Cardiac muscle cell (in vitro differentiated cells and primary cell): ENCODE results near the gene RPS6KA4. TPM values are rescaled to one million over a fixed set of nuclear protein-coding genes. Genes with fewer than 3 reads are reported as not detected.

Experiments used
- DNase-seq, 2 donors: peaks; one replicate each; pipeline versions ENCODE4 v3.0.0 to v3.0.0-alpha.2; 2010 to 2017; ENCODE audit warnings: low read depth in 1 of 2, low spot score in 1 of 2
- H3K27ac ChIP-seq: fragments of 200-600 bp; sonication (generic); 2 replicates; pipeline ENCODE4 v1.5.1; 2016
- H3K27me3 ChIP-seq: fragments of 200-600 bp; sonication (generic); 2 replicates; pipeline ENCODE4 v1.6.0; 2016; ENCODE audit warnings: control low read depth
- H3K36me3 ChIP-seq: fragments of 200-600 bp; sonication (generic); 2 replicates; pipeline ENCODE4 v1.5.1; 2016; ENCODE audit warnings: control low read depth
- H3K4me1 ChIP-seq: fragments of 200-600 bp; sonication (generic); 2 replicates; pipeline ENCODE4 v1.8.1; 2017; ENCODE audit warnings: low read depth, mild to moderate bottlenecking, mixed run types
- H3K4me3 ChIP-seq: fragments of 200-600 bp; sonication (generic); 2 replicates; pipeline ENCODE4 v1.5.1; 2016; ENCODE audit warnings: mild to moderate bottlenecking
- H3K9me3 ChIP-seq: fragments of 200-600 bp; sonication (generic); 2 replicates; pipeline ENCODE4 v1.5.1; 2017; ENCODE audit warnings: low read depth, mild to moderate bottlenecking, control low read depth
- polyA plus RNA-seq: library from polyadenylated mRNA; unstranded; fragments of >200 nt; fragmentation: Nextera tagmentation; extraction: Ambion mirVana; gene quantifications from 2 replicates; pipeline ENCODE4 v1.2.1, GENCODE V29; 2016
- total RNA-seq: library from RNA; depleted of rRNA; stranded (reverse); fragments of >200 nt; gene quantifications from 2 replicates; pipeline ENCODE4 v1.2.3, GENCODE V29; 2016
- TF ChIP-seq, protein P1 (sequence below): IDR thresholded peaks from 2 replicates; pipeline ENCODE4 v1.5.1; 2012; ENCODE audit warnings: low read depth, mild to moderate bottlenecking, low read length

The RPS6KA4 gene
- total and polyA plus RNA-seq, 2 experiments from 2014 or later, result 22.3 to 28.2 TPM

DNA sequence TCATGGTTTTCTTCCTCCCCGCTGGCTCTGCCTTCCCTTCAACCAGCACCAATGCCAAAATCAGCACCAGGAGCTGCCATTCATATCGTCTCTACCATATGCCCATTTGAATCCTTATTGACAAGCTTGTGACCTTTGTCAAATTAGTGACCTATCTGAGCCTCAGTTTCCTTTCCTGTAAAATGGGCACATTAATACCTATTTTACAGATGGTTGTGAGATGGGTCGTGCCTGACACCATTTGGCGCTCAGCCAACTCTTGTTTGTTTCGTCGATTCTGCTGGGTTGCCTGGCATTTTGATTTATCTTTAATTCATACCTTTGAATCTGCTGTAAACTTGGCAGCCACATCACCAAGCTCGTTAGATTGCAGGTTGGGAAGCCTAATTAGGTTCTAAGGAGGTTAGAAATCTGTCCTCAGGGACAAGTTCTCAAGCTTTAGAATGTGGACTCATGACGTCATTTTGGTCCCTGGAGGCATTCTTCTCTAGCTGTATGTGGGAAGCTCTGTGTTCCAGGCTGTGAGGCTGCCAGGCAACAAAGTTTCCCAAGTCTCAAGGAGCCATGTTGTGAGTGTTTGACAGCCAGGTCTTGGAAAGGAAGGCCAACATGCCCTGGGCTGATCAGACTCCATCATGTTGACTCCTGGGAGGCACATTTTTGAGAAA is 61.0 kb downstream of the RPS6KA4 start:
- H3K4me3 ChIP-seq, result no peak overlapping the region
- peaks cover 2% of the 10 kb centered on the region for H3K4me1 ChIP-seq
- H3K9me3 ChIP-seq, result no peaks in the 10 kb centered on the region
- peak in 1 of 2 donors; percentile 85 for DNase-seq
- no peaks in the 10 kb centered on the region for H3K27me3 ChIP-seq
- TF ChIP-seq, protein P1, sequence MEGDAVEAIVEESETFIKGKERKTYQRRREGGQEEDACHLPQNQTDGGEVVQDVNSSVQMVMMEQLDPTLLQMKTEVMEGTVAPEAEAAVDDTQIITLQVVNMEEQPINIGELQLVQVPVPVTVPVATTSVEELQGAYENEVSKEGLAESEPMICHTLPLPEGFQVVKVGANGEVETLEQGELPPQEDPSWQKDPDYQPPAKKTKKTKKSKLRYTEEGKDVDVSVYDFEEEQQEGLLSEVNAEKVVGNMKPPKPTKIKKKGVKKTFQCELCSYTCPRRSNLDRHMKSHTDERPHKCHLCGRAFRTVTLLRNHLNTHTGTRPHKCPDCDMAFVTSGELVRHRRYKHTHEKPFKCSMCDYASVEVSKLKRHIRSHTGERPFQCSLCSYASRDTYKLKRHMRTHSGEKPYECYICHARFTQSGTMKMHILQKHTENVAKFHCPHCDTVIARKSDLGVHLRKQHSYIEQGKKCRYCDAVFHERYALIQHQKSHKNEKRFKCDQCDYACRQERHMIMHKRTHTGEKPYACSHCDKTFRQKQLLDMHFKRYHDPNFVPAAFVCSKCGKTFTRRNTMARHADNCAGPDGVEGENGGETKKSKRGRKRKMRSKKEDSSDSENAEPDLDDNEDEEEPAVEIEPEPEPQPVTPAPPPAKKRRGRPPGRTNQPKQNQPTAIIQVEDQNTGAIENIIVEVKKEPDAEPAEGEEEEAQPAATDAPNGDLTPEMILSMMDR, result no peak
- H3K36me3 ChIP-seq, result no peaks in the 10 kb centered on the region
- no peak overlapping the region for H3K27ac ChIP-seq

Other genes with a start within 250 kb of the RPS6KA4 start
- 116 and 156 TPM in 2 replicates for gene MACROD1, start 193.0 kb upstream of the RPS6KA4 start, total RNA-seq
- gene MACROD1, start 193.0 kb upstream of the RPS6KA4 start, polyA plus RNA-seq, result 134 and 198 TPM in 2 replicates
- 231 and 244 TPM in 2 replicates for gene STIP1, start 173.0 kb upstream of the RPS6KA4 start, total RNA-seq
- 229 and 240 TPM in 2 replicates for gene STIP1, start 173.0 kb upstream of the RPS6KA4 start, polyA plus RNA-seq
- gene FERMT3, start 152.4 kb upstream of the RPS6KA4 start, total RNA-seq, result 0.11 and 1.8 TPM in 2 replicates
- gene FERMT3, start 152.4 kb upstream of the RPS6KA4 start, polyA plus RNA-seq, result 1.1 and 2.1 TPM in 2 replicates
- gene TRPT1, start 133.0 kb upstream of the RPS6KA4 start, total RNA-seq, result 117 and 131 TPM in 2 replicates
- gene TRPT1, start 133.0 kb upstream of the RPS6KA4 start, polyA plus RNA-seq, result 137 and 161 TPM in 2 replicates
- 76.0 and 98.8 TPM in 2 replicates for gene NUDT22, start 132.9 kb upstream of the RPS6KA4 start, total RNA-seq
- 88.3 and 90.6 TPM in 2 replicates for gene NUDT22, start 132.9 kb upstream of the RPS6KA4 start, polyA plus RNA-seq
- gene DNAJC4, start 128.6 kb upstream of the RPS6KA4 start, total RNA-seq, result 75.5 and 79.9 TPM in 2 replicates
- gene DNAJC4, start 128.6 kb upstream of the RPS6KA4 start, polyA plus RNA-seq, result 126 and 132 TPM in 2 replicates
- 162 and 206 TPM in 2 replicates for gene VEGFB, start 124.6 kb upstream of the RPS6KA4 start, total RNA-seq
- 178 and 199 TPM in 2 replicates for gene VEGFB, start 124.6 kb upstream of the RPS6KA4 start, polyA plus RNA-seq
- 102 and 177 TPM in 2 replicates for gene FKBP2, start 118.1 kb upstream of the RPS6KA4 start, total RNA-seq
- gene FKBP2, start 118.1 kb upstream of the RPS6KA4 start, polyA plus RNA-seq, result 191 and 321 TPM in 2 replicates
- 220 and 240 TPM in 2 replicates for gene PPP1R14B, start 112.2 kb upstream of the RPS6KA4 start, total RNA-seq
- gene PPP1R14B, start 112.2 kb upstream of the RPS6KA4 start, polyA plus RNA-seq, result 238 and 288 TPM in 2 replicates
- gene PLCB3, start 107.6 kb upstream of the RPS6KA4 start, total RNA-seq, result 20.3 and 24.7 TPM in 2 replicates
- 10.6 and 11.0 TPM in 2 replicates for gene PLCB3, start 107.6 kb upstream of the RPS6KA4 start, polyA plus RNA-seq
- gene BAD, start 74.5 kb upstream of the RPS6KA4 start, total RNA-seq, result 155 and 200 TPM in 2 replicates
- 168 and 195 TPM in 2 replicates for gene BAD, start 74.5 kb upstream of the RPS6KA4 start, polyA plus RNA-seq
- gene GPR137, start 73.3 kb upstream of the RPS6KA4 start, total RNA-seq, result 37.7 and 41.4 TPM in 2 replicates
- gene GPR137, start 73.3 kb upstream of the RPS6KA4 start, polyA plus RNA-seq, result 67.8 and 82.6 TPM in 2 replicates
- not detected in 2 replicates for gene KCNK4, start 67.9 kb upstream of the RPS6KA4 start, total RNA-seq
- gene KCNK4, start 67.9 kb upstream of the RPS6KA4 start, polyA plus RNA-seq, result not detected in 2 replicates
- gene CATSPERZ, start 58.8 kb upstream of the RPS6KA4 start, total RNA-seq, result not detected in 2 replicates
- 0.54 and 0.56 TPM in 2 replicates for gene CATSPERZ, start 58.8 kb upstream of the RPS6KA4 start, polyA plus RNA-seq
- gene ESRRA, start 53.6 kb upstream of the RPS6KA4 start, total RNA-seq, result 77.0 and 94.0 TPM in 2 replicates
- 48.8 and 49.3 TPM in 2 replicates for gene ESRRA, start 53.6 kb upstream of the RPS6KA4 start, polyA plus RNA-seq
- gene TRMT112, start 41.6 kb upstream of the RPS6KA4 start, total RNA-seq, result 298 and 438 TPM in 2 replicates
- 331 and 375 TPM in 2 replicates for gene TRMT112, start 41.6 kb upstream of the RPS6KA4 start, polyA plus RNA-seq
- 500 and 570 TPM in 2 replicates for gene PRDX5, start 41.0 kb upstream of the RPS6KA4 start, total RNA-seq
- gene PRDX5, start 41.0 kb upstream of the RPS6KA4 start, polyA plus RNA-seq, result 646 and 784 TPM in 2 replicates
- 5.9 and 8.4 TPM in 2 replicates for gene CCDC88B, start 19.0 kb upstream of the RPS6KA4 start, total RNA-seq
- gene CCDC88B, start 19.0 kb upstream of the RPS6KA4 start, polyA plus RNA-seq, result 8.6 and 9.5 TPM in 2 replicates
- 0.42 TPM in 1 of 2 replicates, not detected in the other for gene SLC22A11, start 196.8 kb downstream of the RPS6KA4 start, total RNA-seq
- gene SLC22A11, start 196.8 kb downstream of the RPS6KA4 start, polyA plus RNA-seq, result 1.3 TPM in 1 of 2 replicates, not detected in the other
- gene SLC22A12, start 232.1 kb downstream of the RPS6KA4 start, total RNA-seq, result not detected in 2 replicates
- not detected in 2 replicates for gene SLC22A12, start 232.1 kb downstream of the RPS6KA4 start, polyA plus RNA-seq